Measurements from ENCODE around the gene VWA3A. TPM values are rescaled to one million over a fixed set of nuclear protein-coding genes. Genes with fewer than 3 reads are reported as not detected.
A peak's percentile ranks its signal among the peaks of the same experiment; 100 is the strongest.

The VWA3A gene
- total RNA-seq, 1 donor from 2014 or later: not detected

DNA sequence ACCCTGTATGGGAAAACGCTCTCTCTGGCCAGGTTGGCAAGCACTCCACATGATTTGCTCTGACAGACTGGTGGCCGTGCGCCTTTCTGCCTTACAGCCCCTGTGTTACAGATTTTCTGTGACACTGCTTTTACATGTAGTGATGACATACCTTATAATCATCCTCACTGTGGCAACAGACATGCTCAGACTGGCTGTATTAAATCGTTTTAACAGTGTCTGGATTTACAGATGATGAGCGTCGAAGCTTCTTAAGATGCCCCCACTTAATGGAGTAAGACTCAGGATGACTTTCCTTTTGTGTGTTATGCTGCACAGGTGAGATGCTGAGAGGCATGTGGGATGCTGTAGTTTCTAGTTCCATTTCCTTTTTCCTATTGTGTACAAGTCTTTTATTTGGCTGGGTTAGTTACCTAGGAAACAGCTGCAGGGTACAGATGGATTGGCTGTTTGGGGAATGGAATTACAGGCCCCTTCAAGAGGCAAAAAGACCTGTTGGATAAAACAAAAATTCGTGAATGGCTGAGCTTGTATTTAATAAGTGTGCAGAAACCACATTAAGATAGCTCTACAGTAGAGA is 20.9 kb upstream of the VWA3A start:
- Mint-ChIP-seq H3K27me3 (ENCODE audit: low read depth, unreplicated experiment) (no peaks in the 10 kb centered on the region), H3K9me3 (ENCODE audit: unreplicated experiment) (peaks cover 5% of the 10 kb centered on the region), H3K4me1 (ENCODE audit: low read depth, unreplicated experiment) (no peaks in the 10 kb centered on the region), H3K36me3 (ENCODE audit: low read depth, unreplicated experiment) (peaks cover 9% of the 10 kb centered on the region), H3K27ac (ENCODE audit: unreplicated experiment) (no peak overlapping the region), H3K4me3 (ENCODE audit: unreplicated experiment) (no peak overlapping the region)
- no peaks in the 10 kb centered on the region for H3K27me3 ChIP-seq (ENCODE audit: insufficient read depth, low read length)
- DNase-seq (ENCODE audit: low read depth): no peak
- no peak overlapping the region for H3K9ac ChIP-seq (ENCODE audit: low read length)
- no peak for FAIRE-seq
- H3K4me2 ChIP-seq (ENCODE audit: low read length): no peak overlapping the region
- peaks cover 5% of the 10 kb centered on the region for H3K4me1 ChIP-seq (ENCODE audit: insufficient read depth, low read length)
- H3K36me3 ChIP-seq (ENCODE audit: insufficient read depth, low read length): no peaks in the 10 kb centered on the region
- H2AFZ ChIP-seq (ENCODE audit: low read depth, low read length): no peak overlapping the region
- no peaks in the 10 kb centered on the region for H3K9me3 ChIP-seq (ENCODE audit: insufficient read depth, low read depth, low read length)
- TF ChIP-seq, protein P1, sequence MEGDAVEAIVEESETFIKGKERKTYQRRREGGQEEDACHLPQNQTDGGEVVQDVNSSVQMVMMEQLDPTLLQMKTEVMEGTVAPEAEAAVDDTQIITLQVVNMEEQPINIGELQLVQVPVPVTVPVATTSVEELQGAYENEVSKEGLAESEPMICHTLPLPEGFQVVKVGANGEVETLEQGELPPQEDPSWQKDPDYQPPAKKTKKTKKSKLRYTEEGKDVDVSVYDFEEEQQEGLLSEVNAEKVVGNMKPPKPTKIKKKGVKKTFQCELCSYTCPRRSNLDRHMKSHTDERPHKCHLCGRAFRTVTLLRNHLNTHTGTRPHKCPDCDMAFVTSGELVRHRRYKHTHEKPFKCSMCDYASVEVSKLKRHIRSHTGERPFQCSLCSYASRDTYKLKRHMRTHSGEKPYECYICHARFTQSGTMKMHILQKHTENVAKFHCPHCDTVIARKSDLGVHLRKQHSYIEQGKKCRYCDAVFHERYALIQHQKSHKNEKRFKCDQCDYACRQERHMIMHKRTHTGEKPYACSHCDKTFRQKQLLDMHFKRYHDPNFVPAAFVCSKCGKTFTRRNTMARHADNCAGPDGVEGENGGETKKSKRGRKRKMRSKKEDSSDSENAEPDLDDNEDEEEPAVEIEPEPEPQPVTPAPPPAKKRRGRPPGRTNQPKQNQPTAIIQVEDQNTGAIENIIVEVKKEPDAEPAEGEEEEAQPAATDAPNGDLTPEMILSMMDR (IDR thresholded peaks at IDR 0.05; ENCODE audit: insufficient read depth, low read depth, low read length): no peak
- H4K20me1 ChIP-seq (ENCODE audit: insufficient read depth, low read length): peaks cover 34% of the 10 kb centered on the region
- no peak overlapping the region for H3K27ac ChIP-seq (ENCODE audit: low read depth, low read length)
- H3K4me3 ChIP-seq (ENCODE audit: insufficient read depth, low read depth, low read length): no peak overlapping the region
- peaks cover 29% of the 10 kb centered on the region for H3K79me2 ChIP-seq (ENCODE audit: insufficient read depth, low read length)

DNA sequence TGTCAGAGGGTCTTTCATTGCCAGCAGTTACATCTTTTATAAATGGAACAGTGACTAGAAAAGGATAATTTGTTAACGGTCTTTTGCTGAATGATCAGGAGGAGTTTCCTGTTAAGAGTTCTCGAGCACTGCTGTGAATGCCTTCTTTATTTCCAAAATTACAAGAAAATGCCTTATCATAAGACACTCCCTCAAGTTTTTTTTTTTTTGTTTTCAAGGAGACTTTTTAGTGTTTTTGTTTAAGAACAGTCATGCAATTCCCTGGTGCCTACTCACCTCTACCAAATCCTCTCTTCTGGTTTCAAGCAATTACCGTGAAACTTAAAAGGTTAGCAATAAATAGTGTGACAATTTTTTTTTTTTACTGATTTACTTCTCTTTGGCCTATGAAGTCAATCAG is 19.0 kb upstream of the VWA3A start:
- no peaks in the 10 kb centered on the region for H3K27me3 ChIP-seq (ENCODE audit: insufficient read depth, low read length)
- DNase-seq (ENCODE audit: low read depth) (no peak), FAIRE-seq (no peak)
- H3K36me3 Mint-ChIP-seq (ENCODE audit: low read depth, unreplicated experiment): no peaks in the 10 kb centered on the region
- peaks cover 29% of the 10 kb centered on the region for H3K79me2 ChIP-seq (ENCODE audit: insufficient read depth, low read length)
- no peaks in the 10 kb centered on the region for H3K36me3 ChIP-seq (ENCODE audit: insufficient read depth, low read length)
- no peaks in the 10 kb centered on the region for H3K9me3 ChIP-seq (ENCODE audit: insufficient read depth, low read depth, low read length)
- no peaks in the 10 kb centered on the region for H3K9me3 Mint-ChIP-seq (ENCODE audit: unreplicated experiment)
- no peak overlapping the region for H3K27ac ChIP-seq (ENCODE audit: low read depth, low read length)
- no peak overlapping the region for H3K4me3 Mint-ChIP-seq (ENCODE audit: unreplicated experiment)
- no peak overlapping the region for H3K4me2 ChIP-seq (ENCODE audit: low read length)
- H3K9ac ChIP-seq (ENCODE audit: low read length): no peak overlapping the region
- no peak for TF ChIP-seq EZH2 (IDR thresholded peaks at IDR 0.05; ENCODE audit: insufficient read depth, low read length)
- TF ChIP-seq, protein P1 (IDR thresholded peaks at IDR 0.05; ENCODE audit: insufficient read depth, low read depth, low read length): no peak
- H3K4me1 Mint-ChIP-seq (ENCODE audit: low read depth, unreplicated experiment): no peaks in the 10 kb centered on the region
- no peak overlapping the region for H2AFZ ChIP-seq (ENCODE audit: low read depth, low read length)
- no peak overlapping the region for H3K4me3 ChIP-seq (ENCODE audit: insufficient read depth, low read depth, low read length)
- peaks cover 37% of the 10 kb centered on the region for H4K20me1 ChIP-seq (ENCODE audit: insufficient read depth, low read length)
- H3K4me1 ChIP-seq (ENCODE audit: insufficient read depth, low read length): peaks cover 5% of the 10 kb centered on the region
- no peaks in the 10 kb centered on the region for H3K27me3 Mint-ChIP-seq (ENCODE audit: low read depth, unreplicated experiment)
- no peak overlapping the region for H3K27ac Mint-ChIP-seq (ENCODE audit: unreplicated experiment)

DNA sequence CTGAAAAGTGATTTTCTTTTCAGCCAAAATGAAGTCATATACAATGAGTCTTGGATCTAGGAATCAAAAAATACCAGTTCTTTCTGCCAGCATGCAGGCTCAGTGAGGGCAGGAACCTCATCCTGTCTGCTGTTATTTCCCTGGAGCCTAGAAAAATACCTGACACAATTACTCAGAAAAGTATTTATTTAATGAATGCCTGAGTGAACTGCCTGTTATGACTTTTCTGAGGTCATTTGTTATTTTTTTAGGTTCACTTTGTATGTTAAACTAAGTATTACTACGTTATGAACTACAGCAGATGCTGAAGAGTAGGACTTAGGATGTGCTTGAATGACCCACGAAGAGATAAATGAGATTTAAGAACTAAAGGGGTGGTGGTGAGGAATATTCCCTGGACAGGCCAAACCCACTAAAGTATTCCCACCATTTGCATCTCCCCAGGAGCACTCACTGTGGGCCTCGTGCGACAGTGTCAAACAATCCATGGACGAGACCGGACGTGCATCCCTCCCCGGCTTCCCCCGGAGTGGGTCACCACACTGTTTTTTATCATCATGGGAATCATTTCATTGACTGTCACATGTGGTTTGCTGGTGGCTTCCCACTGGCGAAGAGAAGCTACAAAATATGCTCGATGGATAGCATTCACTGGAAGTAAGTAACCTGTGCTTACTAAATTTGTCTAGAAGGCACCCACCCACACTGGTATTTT is 17.1 kb upstream of the VWA3A start:
- DNase-seq (ENCODE audit: low read depth) (peak; percentile 20), FAIRE-seq (no peak)
- Histone ChIP-seq H3K4me3 (ENCODE audit: insufficient read depth, low read depth, low read length) (no peak overlapping the region), H2AFZ (ENCODE audit: low read depth, low read length) (no peak overlapping the region), H3K36me3 (ENCODE audit: insufficient read depth, low read length) (peaks cover 3% of the 10 kb centered on the region), H3K4me2 (ENCODE audit: low read length) (peak overlapping the region; percentile 57), H4K20me1 (ENCODE audit: insufficient read depth, low read length) (peaks cover 30% of the 10 kb centered on the region), H3K4me1 (ENCODE audit: insufficient read depth, low read length) (peaks cover 5% of the 10 kb centered on the region), H3K9me3 (ENCODE audit: insufficient read depth, low read depth, low read length) (no peaks in the 10 kb centered on the region), H3K27ac (ENCODE audit: low read depth, low read length) (peak overlapping the region; percentile 47), H3K9ac (ENCODE audit: low read length) (no peak overlapping the region), H3K79me2 (ENCODE audit: insufficient read depth, low read length) (peaks cover 24% of the 10 kb centered on the region), H3K27me3 (ENCODE audit: insufficient read depth, low read length) (no peaks in the 10 kb centered on the region)
- H3K27me3 Mint-ChIP-seq (ENCODE audit: low read depth, unreplicated experiment): no peaks in the 10 kb centered on the region
- no peak overlapping the region for H3K27ac Mint-ChIP-seq (ENCODE audit: unreplicated experiment)
- TF ChIP-seq, protein P1 (IDR thresholded peaks at IDR 0.05; ENCODE audit: insufficient read depth, low read depth, low read length): no peak
- TF ChIP-seq EZH2 (IDR thresholded peaks at IDR 0.05; ENCODE audit: insufficient read depth, low read length): no peak
- no peak overlapping the region for H3K4me3 Mint-ChIP-seq (ENCODE audit: unreplicated experiment)
- no peaks in the 10 kb centered on the region for H3K36me3 Mint-ChIP-seq (ENCODE audit: low read depth, unreplicated experiment)
- no peaks in the 10 kb centered on the region for H3K4me1 Mint-ChIP-seq (ENCODE audit: low read depth, unreplicated experiment)
- no peaks in the 10 kb centered on the region for H3K9me3 Mint-ChIP-seq (ENCODE audit: unreplicated experiment)
